Ramos (cell line): Measurements from ENCODE around the gene GID4.

Experiments
- in situ Hi-C: fragments of 300-500 bp; cut with MboI; formaldehyde crosslinking; loops from one replicate; pipeline ENCODE4 v1.14.3; 2022; ENCODE audit warnings: low sequenced_read_pairs; ENCODE audit not compliant: unreplicated experiment

GID4 gene

GRCh38 chr17:18087610-18088491 lies 48.6 kb downstream of the GID4 start, which contains the start of gene DRG2:
TSS of gene DRG2 (plus strand) at chr17:18087948. CDS start at chr17:18088024, 76 bp downstream.
- in situ Hi-C loops, result no loop called here

- in situ Hi-C loops, result no loop called here
Observed at GRCh38 chr17:18089613-18090012, 50.4 kb downstream of the GID4 start.

GRCh38 chr17:18093616-18094408 lies 54.6 kb downstream of the GID4 start:
- in situ Hi-C loops, result no loop called here

- in situ Hi-C loops, result no loop called here
Observed at GRCh38 chr17:18094409-18094807, 55.2 kb downstream of the GID4 start.

- in situ Hi-C loops, result no loop called here
Observed at GRCh38 chr17:18099516-18099915, 60.3 kb downstream of the GID4 start.

- in situ Hi-C loops, result no loop called here
Observed at GRCh38 chr17:18100616-18101015, 61.4 kb downstream of the GID4 start.

GRCh38 chr17:18101828-18102227 lies 62.6 kb downstream of the GID4 start:
- in situ Hi-C loops, result no loop called here

GRCh38 chr17:18102640-18103039 lies 63.4 kb downstream of the GID4 start:
- in situ Hi-C loops, result no loop called here

GRCh38 chr17:18105027-18105426 lies 65.8 kb downstream of the GID4 start:
- in situ Hi-C loops, result no loop called here

GRCh38 chr17:18105595-18105994 lies 66.4 kb downstream of the GID4 start:
- in situ Hi-C loops, result no loop called here

- in situ Hi-C loops, result no loop called here
Observed at GRCh38 chr17:18106211-18106610, 67.0 kb downstream of the GID4 start.

GRCh38 chr17:18107061-18107790 lies 68.0 kb downstream of the GID4 start:
- in situ Hi-C loops, result no loop called here

- in situ Hi-C loops, result no loop called here
Observed at GRCh38 chr17:18107971-18108370, 68.8 kb downstream of the GID4 start.

GRCh38 chr17:18108401-18109312 lies 69.4 kb downstream of the GID4 start, which contains the start of gene MYO15A:
TSS of gene MYO15A (plus strand) at chr17:18108756. CDS start at chr17:18118801, 10,045 bp downstream.
- in situ Hi-C loops, result no loop called here

- in situ Hi-C loops, result no loop called here
Observed at GRCh38 chr17:18109935-18110485, 70.8 kb downstream of the GID4 start.

- in situ Hi-C loops, result no loop called here
Observed at GRCh38 chr17:18110636-18111145, 71.5 kb downstream of the GID4 start.

GRCh38 chr17:18111330-18111971 lies 72.2 kb downstream of the GID4 start:
- in situ Hi-C loops, result no loop called here

- in situ Hi-C loops, result no loop called here
Observed at GRCh38 chr17:18115517-18115916, 76.3 kb downstream of the GID4 start.
